DND-41 (cell line): ENCODE data around the gene ADORA2A.

Experiments used
- CTCF ChIP-seq: IDR thresholded peaks from 2 replicates; pipeline ENCODE4 v1.5.1; 2012; ENCODE audit warnings: borderline replicate concordance, low read length, moderate library complexity, mild to moderate bottlenecking; ENCODE audit not compliant: poor library complexity, severe bottlenecking; ENCODE audit errors: extremely low read depth
- EZH2 ChIP-seq: IDR thresholded peaks from 3 replicates; pipeline ENCODE4 v1.6.1; 2012; ENCODE audit warnings: borderline replicate concordance, low read depth, mild to moderate bottlenecking, moderate library complexity, low read length, inconsistent platforms; ENCODE audit not compliant: severe bottlenecking

DNA sequence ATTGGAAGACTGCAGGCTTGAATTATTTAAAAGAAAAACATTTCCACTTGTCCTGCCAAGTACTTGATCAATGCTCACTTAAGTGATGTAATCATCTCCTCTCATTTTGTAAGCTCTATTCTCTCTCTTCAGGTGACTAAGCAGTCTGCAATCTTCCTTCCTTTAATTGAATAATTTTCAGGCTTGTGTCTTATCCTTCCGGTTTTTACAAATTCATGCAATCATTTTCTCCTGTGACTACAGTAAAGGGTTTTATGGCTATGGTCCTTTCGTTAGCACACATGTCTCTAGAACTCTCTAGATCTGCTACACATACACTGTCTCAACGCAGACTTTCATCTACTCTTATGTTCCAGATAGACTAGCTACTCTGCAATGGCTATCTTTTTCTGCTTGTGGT is 55.2 kb downstream of the ADORA2A start:
- TF ChIP-seq CTCF (no peak), EZH2 (no peak)
